HG03558 (cell line): ENCODE data around the gene PSMD8.
"Not testable (repeated sequence)": the region's sequence is repeated elsewhere in the genome, so short reads cannot be mapped to it uniquely, and the experiment has no call there.

Experiments
- ATAC-seq: cut with Tn5 transposase; IDR thresholded peaks from one replicate; pipeline ENCODE4 v1.9.1; 2021; ENCODE audit warnings: moderate number of reproducible peaks; ENCODE audit not compliant: unreplicated experiment; ENCODE audit errors: extremely low read depth

Gene PSMD8

GRCh38 chr19:38402967-38403674, 28.8 kb downstream of the PSMD8 start, which contains the start of gene FAM98C:
Gene FAM98C (plus strand): TSS chr19:38403093. CDS start chr19:38403154, 61 bp downstream.
- ATAC-seq: peak; percentile 76

- no peak for ATAC-seq
Observed at GRCh38 chr19:38404858-38405257, 30.5 kb downstream of the PSMD8 start.

GRCh38 chr19:38405276-38405675, 30.9 kb downstream of the PSMD8 start:
- no peak for ATAC-seq

- no peak for ATAC-seq
Observed at GRCh38 chr19:38409631-38410133, 35.3 kb downstream of the PSMD8 start.

- not testable (repeated sequence) for ATAC-seq
Observed at GRCh38 chr19:38410407-38410806, 36.0 kb downstream of the PSMD8 start.

GRCh38 chr19:38411041-38411712, 36.8 kb downstream of the PSMD8 start:
- no peak for ATAC-seq

- ATAC-seq: not testable (repeated sequence)
Observed at GRCh38 chr19:38411898-38412297, 37.5 kb downstream of the PSMD8 start.

- ATAC-seq: no peak
Observed at GRCh38 chr19:38412491-38412890, 38.1 kb downstream of the PSMD8 start.

- no peak for ATAC-seq
Observed at GRCh38 chr19:38412961-38413360, 38.6 kb downstream of the PSMD8 start.

GRCh38 chr19:38413416-38413815, 39.0 kb downstream of the PSMD8 start:
- no peak for ATAC-seq

GRCh38 chr19:38417146-38417543, 42.8 kb downstream of the PSMD8 start:
- ATAC-seq: no peak

- ATAC-seq: no peak
Observed at GRCh38 chr19:38417544-38418506, 43.5 kb downstream of the PSMD8 start.

GRCh38 chr19:38420935-38421334, 46.6 kb downstream of the PSMD8 start:
- ATAC-seq: no peak

GRCh38 chr19:38421856-38422255, 47.5 kb downstream of the PSMD8 start:
- ATAC-seq: no peak

GRCh38 chr19:38422438-38422837, 48.1 kb downstream of the PSMD8 start:
- ATAC-seq: no peak

GRCh38 chr19:38424272-38424671, 49.9 kb downstream of the PSMD8 start:
- no peak for ATAC-seq

GRCh38 chr19:38425222-38425809, 50.9 kb downstream of the PSMD8 start:
- no peak for ATAC-seq

GRCh38 chr19:38425810-38426466, 51.6 kb downstream of the PSMD8 start, which contains the start of gene RASGRP4:
Gene RASGRP4 (minus strand): TSS chr19:38426219. CDS start chr19:38426091, 128 bp downstream.
- no peak for ATAC-seq

GRCh38 chr19:38427035-38427677, 52.8 kb downstream of the PSMD8 start:
- ATAC-seq: not testable (repeated sequence)
